GM18520 (cell line): ENCODE results near the gene CD52.

ENCODE experiments used
- ATAC-seq: cut with Tn5 transposase; IDR thresholded peaks from one replicate; pipeline ENCODE4 v1.9.1; 2021; ENCODE audit not compliant: unreplicated experiment

Gene CD52

GRCh38 chr1:26352338-26352679 lies 34.6 kb downstream of the CD52 start:
- ATAC-seq: no peak

GRCh38 chr1:26353210-26353859 lies 35.6 kb downstream of the CD52 start:
- ATAC-seq: no peak

GRCh38 chr1:26353976-26354820 lies 36.4 kb downstream of the CD52 start, which contains the start of gene CRYBG2:
Gene CRYBG2 (minus strand): TSS chr1:26354130. CDS start chr1:26346657, 7,473 bp downstream.
- no peak for ATAC-seq

GRCh38 chr1:26354972-26355371 lies 37.2 kb downstream of the CD52 start:
- ATAC-seq: no peak

GRCh38 chr1:26356106-26356505 lies 38.3 kb downstream of the CD52 start:
- no peak for ATAC-seq

- ATAC-seq: no peak
These were observed 39.4 kb downstream of the CD52 start for GRCh38 chr1:26357121-26357602.

- no peak for ATAC-seq
These were observed 40.9 kb downstream of the CD52 start for GRCh38 chr1:26358411-26359384.

GRCh38 chr1:26359981-26360806 lies 42.4 kb downstream of the CD52 start:
- ATAC-seq: no peak

GRCh38 chr1:26360807-26361604 lies 43.2 kb downstream of the CD52 start:
- no peak for ATAC-seq

- ATAC-seq: no peak
These were observed 43.9 kb downstream of the CD52 start for GRCh38 chr1:26361605-26362122.

GRCh38 chr1:26362331-26362730 lies 44.6 kb downstream of the CD52 start:
- no peak for ATAC-seq

GRCh38 chr1:26363549-26364448 lies 46.0 kb downstream of the CD52 start:
- no peak for ATAC-seq

GRCh38 chr1:26364956-26365355 lies 47.2 kb downstream of the CD52 start:
- ATAC-seq: no peak

GRCh38 chr1:26367441-26367840 lies 49.7 kb downstream of the CD52 start:
- no peak for ATAC-seq

GRCh38 chr1:26368006-26368405 lies 50.2 kb downstream of the CD52 start:
- ATAC-seq: no peak

GRCh38 chr1:26368486-26368885 lies 50.7 kb downstream of the CD52 start:
- ATAC-seq: no peak
